Nephron (organoid): Measurements from ENCODE around the gene VPS41.

Experiments
- H3K27ac Mint-ChIP-seq, 3 experiments: 2 replicates each; pipeline ENCODE4 v1.8.0; 2020; ENCODE audit warnings: mixed read lengths in 3 of 3, mild to moderate bottlenecking in 2 of 3, moderate library complexity in 1 of 3
- H3K27me3 Mint-ChIP-seq: 2 replicates; pipeline ENCODE4 v1.8.0; 2021; ENCODE audit warnings: low read depth, mild to moderate bottlenecking, moderate library complexity, mixed read lengths
- H3K36me3 Mint-ChIP-seq: 2 replicates; pipeline ENCODE4 v1.8.0; 2020; ENCODE audit warnings: low read depth, mixed read lengths
- H3K4me1 Mint-ChIP-seq: 2 replicates; pipeline ENCODE4 v1.8.0; 2020; ENCODE audit warnings: mixed read lengths
- H3K4me3 Mint-ChIP-seq, 3 experiments: 2 replicates each; pipeline ENCODE4 v1.8.0; 2020; ENCODE audit warnings: mild to moderate bottlenecking in 3 of 3, mixed read lengths in 3 of 3, moderate library complexity in 2 of 3
- H3K9me3 Mint-ChIP-seq: 2 replicates; pipeline ENCODE4 v1.8.0; 2020; ENCODE audit warnings: mixed read lengths
- CTCF ChIP-seq, 3 experiments: fragments of 200-600 bp; sonication (generic); IDR thresholded peaks; one replicate each; pipeline ENCODE4 v1.5.0; 2021; ENCODE audit warnings: antibody characterized with exemption in 3 of 3; ENCODE audit not compliant: unreplicated experiment in 3 of 3

Gene VPS41

GRCh38 chr7:38829488-38830165, 79.4 kb downstream of the VPS41 start:
- Mint-ChIP-seq H3K4me3 (no peak overlapping the region), H3K27me3 (no peaks in the 10 kb centered on the region), H3K9me3 (no peaks in the 10 kb centered on the region), H3K36me3 (no peaks in the 10 kb centered on the region), H3K4me1 (no peaks in the 10 kb centered on the region), H3K27ac (no peak overlapping the region)
- TF ChIP-seq CTCF (IDR thresholded peaks at IDR 0.05; ENCODE audit: unreplicated experiment in 3 of 3) = no peak

- no peak for TF ChIP-seq CTCF (IDR thresholded peaks at IDR 0.05; ENCODE audit: unreplicated experiment in 3 of 3)
- no peaks in the 10 kb centered on the region for H3K27me3 Mint-ChIP-seq
- H3K36me3 Mint-ChIP-seq = no peaks in the 10 kb centered on the region
- H3K4me3 Mint-ChIP-seq = no peak overlapping the region
- no peaks in the 10 kb centered on the region for H3K4me1 Mint-ChIP-seq
- no peaks in the 10 kb centered on the region for H3K9me3 Mint-ChIP-seq
- no peak overlapping the region for H3K27ac Mint-ChIP-seq
Measured at GRCh38 chr7:38828026-38828425, 81.0 kb downstream of the VPS41 start.

DNA sequence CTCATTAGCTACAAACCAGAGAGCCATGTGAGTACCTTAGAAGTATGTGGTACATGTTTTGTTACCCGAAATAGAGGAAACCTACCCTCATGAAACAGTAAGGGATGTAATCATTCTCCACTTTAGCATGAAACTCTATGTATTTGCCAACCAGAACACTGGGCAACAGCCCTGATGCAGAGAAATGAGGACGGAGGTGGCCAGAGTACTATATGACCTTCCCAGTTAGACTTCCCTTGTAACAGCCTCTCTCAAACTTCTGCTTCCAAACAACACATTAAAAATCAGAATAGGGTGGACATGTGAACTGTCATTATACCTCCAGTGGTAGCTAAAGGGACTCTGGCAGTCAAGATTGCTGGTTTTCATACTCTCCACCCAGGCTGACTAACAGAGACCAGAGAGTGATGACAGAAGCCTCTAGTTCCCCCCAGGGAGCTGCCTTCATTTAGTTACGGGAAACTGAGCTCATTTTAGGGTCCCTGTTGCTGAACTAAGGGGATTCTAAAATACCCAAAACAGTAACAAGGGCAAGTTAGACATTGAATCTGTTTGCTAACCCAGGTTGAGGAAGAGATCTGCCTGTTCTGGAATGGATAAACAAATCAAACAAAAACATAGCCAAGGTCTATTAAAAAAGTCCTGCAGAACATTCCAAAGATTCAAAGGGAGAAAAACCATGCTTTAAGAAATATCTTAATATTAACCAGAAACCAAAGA, 83.1 kb downstream of the VPS41 start:
- no peaks in the 10 kb centered on the region for H3K27me3 Mint-ChIP-seq
- no peak overlapping the region for H3K4me3 Mint-ChIP-seq
- no peaks in the 10 kb centered on the region for H3K9me3 Mint-ChIP-seq
- H3K27ac Mint-ChIP-seq = no peak overlapping the region
- no peak for TF ChIP-seq CTCF (IDR thresholded peaks at IDR 0.05; ENCODE audit: unreplicated experiment in 3 of 3)
- no peaks in the 10 kb centered on the region for H3K36me3 Mint-ChIP-seq
- no peaks in the 10 kb centered on the region for H3K4me1 Mint-ChIP-seq

DNA sequence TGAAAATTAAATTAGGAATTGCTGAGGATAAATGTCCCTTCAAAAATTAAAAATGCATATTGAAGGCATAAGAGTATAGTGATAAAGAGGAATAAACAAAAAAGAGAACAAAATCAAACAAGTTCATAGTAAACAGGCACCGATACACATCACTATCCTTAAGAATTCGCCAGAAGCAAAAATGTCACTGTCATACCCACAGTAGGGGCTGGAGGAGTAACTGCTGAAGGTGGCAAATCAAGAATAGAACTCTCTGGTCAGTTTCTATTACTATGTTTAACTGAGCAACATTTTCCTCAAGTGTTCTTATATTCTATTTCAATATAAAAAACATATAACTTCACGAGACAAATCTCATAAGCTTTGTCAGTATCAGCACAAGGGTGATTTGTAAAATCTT, 84.0 kb downstream of the VPS41 start:
- no peaks in the 10 kb centered on the region for H3K9me3 Mint-ChIP-seq
- H3K4me3 Mint-ChIP-seq = no peak overlapping the region
- no peaks in the 10 kb centered on the region for H3K4me1 Mint-ChIP-seq
- H3K27ac Mint-ChIP-seq = no peak overlapping the region
- H3K36me3 Mint-ChIP-seq = no peaks in the 10 kb centered on the region
- H3K27me3 Mint-ChIP-seq = no peaks in the 10 kb centered on the region
- no peak for TF ChIP-seq CTCF (IDR thresholded peaks at IDR 0.05; ENCODE audit: unreplicated experiment in 3 of 3)

DNA sequence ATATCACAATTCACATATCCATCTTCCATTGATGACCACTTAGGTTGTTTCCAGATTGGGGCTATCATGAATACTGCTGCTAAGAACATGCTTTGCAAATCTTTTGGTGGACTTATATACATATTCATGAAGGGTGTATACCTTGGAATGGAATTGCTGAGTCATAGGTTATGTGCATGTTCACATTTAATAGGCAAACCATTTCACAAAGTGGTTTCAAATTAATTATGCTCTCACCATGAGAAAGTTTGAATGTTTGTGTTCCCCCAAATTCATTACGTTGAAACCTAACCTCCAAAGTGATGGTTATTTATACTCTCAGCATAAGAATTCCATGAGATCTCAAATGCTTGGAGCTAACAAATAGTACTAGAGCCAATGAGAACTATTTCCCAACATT, 86.4 kb downstream of the VPS41 start:
- no peak for TF ChIP-seq CTCF (IDR thresholded peaks at IDR 0.05; ENCODE audit: unreplicated experiment in 3 of 3)
- Mint-ChIP-seq H3K27ac (no peak overlapping the region), H3K36me3 (peaks cover 4% of the 10 kb centered on the region), H3K4me3 (no peak overlapping the region), H3K4me1 (no peaks in the 10 kb centered on the region), H3K27me3 (no peaks in the 10 kb centered on the region), H3K9me3 (no peaks in the 10 kb centered on the region)

DNA sequence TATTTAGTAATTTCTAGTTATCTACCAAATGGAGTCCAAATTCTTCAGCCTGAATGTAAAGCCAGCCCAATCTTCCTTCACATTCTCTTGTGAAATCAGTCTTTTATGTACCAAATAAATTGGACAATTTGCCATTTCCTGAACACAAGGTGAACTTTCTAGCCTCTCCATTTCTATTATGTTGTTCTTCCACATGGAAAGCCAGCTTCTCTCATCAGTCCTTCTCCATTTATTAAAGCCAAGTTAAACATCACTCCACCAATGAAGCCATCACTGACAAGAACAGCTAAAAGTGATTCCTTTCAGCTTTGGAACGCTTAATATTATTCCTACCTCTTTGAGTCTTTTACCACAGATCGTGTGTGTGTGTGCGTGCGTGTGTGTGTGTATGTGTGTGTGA, 88.4 kb downstream of the VPS41 start:
- Mint-ChIP-seq H3K36me3 (peaks cover 21% of the 10 kb centered on the region), H3K9me3 (peaks cover 3% of the 10 kb centered on the region), H3K27me3 (no peaks in the 10 kb centered on the region), H3K4me3 (no peak overlapping the region), H3K27ac (no peak overlapping the region), H3K4me1 (no peaks in the 10 kb centered on the region)
- no peak for TF ChIP-seq CTCF (IDR thresholded peaks at IDR 0.05; ENCODE audit: unreplicated experiment in 3 of 3)
